Measurements from ENCODE around the gene MYH9.
"Not testable (repeated sequence)": the region's sequence is repeated elsewhere in the genome, so short reads cannot be mapped to it uniquely, and the experiment has no call there.

MYH9 gene

GRCh38 chr22:36289948-36290371, 97.8 kb downstream of the MYH9 start:
- DNase-seq = peak; percentile 71

GRCh38 chr22:36289406-36289870, 98.3 kb downstream of the MYH9 start:
- DNase-seq = no peak

GRCh38 chr22:36288571-36289405, 99.0 kb downstream of the MYH9 start:
- DNase-seq = no peak

GRCh38 chr22:36287881-36288515, 99.8 kb downstream of the MYH9 start:
- no peak for DNase-seq

- peak; percentile 65 for DNase-seq
Observed at GRCh38 chr22:36286096-36286957, 101.4 kb downstream of the MYH9 start.

GRCh38 chr22:36285545-36285944, 102.2 kb downstream of the MYH9 start:
- DNase-seq = no peak

GRCh38 chr22:36285017-36285416, 102.8 kb downstream of the MYH9 start:
- DNase-seq = no peak

- no peak for DNase-seq
Observed at GRCh38 chr22:36284171-36284571, 103.6 kb downstream of the MYH9 start.

GRCh38 chr22:36282328-36282831, 105.4 kb downstream of the MYH9 start:
- DNase-seq = no peak

- DNase-seq = no peak
Observed at GRCh38 chr22:36281781-36282327, 105.9 kb downstream of the MYH9 start.

GRCh38 chr22:36280379-36280778, 107.4 kb downstream of the MYH9 start:
- DNase-seq = no peak

- no peak for DNase-seq
Observed at GRCh38 chr22:36279219-36279666, 108.5 kb downstream of the MYH9 start.

GRCh38 chr22:36277482-36278291, 110.1 kb downstream of the MYH9 start:
- DNase-seq = peak; percentile 75

GRCh38 chr22:36274531-36274930, 113.2 kb downstream of the MYH9 start:
- no peak for DNase-seq

GRCh38 chr22:36271951-36272350, 115.8 kb downstream of the MYH9 start:
- not testable (repeated sequence) for DNase-seq

GRCh38 chr22:36271231-36271630, 116.5 kb downstream of the MYH9 start:
- DNase-seq = not testable (repeated sequence)

- DNase-seq = no peak
Observed at GRCh38 chr22:36267896-36268485, 119.8 kb downstream of the MYH9 start.

- DNase-seq = no peak
Observed at GRCh38 chr22:36267058-36267457, 120.7 kb downstream of the MYH9 start.

GRCh38 chr22:36263886-36264664, 123.7 kb downstream of the MYH9 start:
- not testable (repeated sequence) for DNase-seq

- not testable (repeated sequence) for DNase-seq
Observed at GRCh38 chr22:36263216-36263673, 124.5 kb downstream of the MYH9 start.

Measured in CD4-positive, alpha-beta T cell treated with Interleukin-10 for 1 hour (primary cell).